Renal cortex interstitium (tissue), 11 donors: Measurements from ENCODE around the gene UPK3A. TPM values are rescaled to one million over a fixed set of nuclear protein-coding genes. Genes with fewer than 3 reads are reported as not detected.
"Not testable (repeated sequence)": the region's sequence is repeated elsewhere in the genome, so short reads cannot be mapped to it uniquely, and the experiment has no call there.

Source experiments
- DNase-seq, 11 donors: peaks; one replicate each; pipeline ENCODE4 v3.0.0-alpha.2; 2013; ENCODE audit warnings: low read depth in 9 of 11, low spot score in 4 of 11; ENCODE audit errors: extremely low read depth in 1 of 11
- polyA plus RNA-seq, 3 donors: library from polyadenylated mRNA; unstranded; fragments of 120-200 nt; gene quantifications; one replicate each; pipeline ENCODE4 v1.2.1, GENCODE V29; 2013; ENCODE audit not compliant: insufficient read length in 3 of 3

UPK3A gene
- polyA plus RNA-seq, 3 donors: 0.65 to 1.3 (median 0.95) TPM

DNA sequence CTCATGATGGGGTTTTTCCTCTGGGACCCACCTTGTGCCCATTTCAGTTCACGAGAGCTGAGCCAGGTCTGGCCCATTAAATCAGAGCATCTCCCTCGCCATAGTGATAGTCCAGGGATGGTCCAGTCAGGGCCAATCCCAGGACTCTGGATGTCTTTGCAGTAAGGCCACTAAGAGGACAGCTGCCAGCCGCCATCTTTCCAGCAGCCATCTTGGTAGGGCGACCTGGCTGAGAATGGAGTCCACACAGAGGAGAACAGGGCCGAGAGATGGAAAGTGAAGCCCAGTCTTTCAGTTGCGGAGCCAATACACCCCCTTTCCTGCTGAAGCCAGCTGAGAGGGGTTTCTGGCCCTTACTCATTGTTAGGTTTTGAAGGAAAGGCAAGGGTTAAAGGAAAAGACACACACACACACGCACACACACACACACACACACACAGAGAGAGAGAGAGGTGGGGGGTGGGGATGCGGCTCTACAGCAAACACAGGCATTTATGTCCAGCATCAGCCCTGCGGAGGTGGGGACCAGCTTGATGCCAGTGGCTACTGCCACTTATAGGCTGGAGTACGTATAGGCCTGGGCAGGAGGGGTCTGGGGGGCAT, 31.6 kb upstream of the UPK3A start:
- DNase-seq: no peak

DNA sequence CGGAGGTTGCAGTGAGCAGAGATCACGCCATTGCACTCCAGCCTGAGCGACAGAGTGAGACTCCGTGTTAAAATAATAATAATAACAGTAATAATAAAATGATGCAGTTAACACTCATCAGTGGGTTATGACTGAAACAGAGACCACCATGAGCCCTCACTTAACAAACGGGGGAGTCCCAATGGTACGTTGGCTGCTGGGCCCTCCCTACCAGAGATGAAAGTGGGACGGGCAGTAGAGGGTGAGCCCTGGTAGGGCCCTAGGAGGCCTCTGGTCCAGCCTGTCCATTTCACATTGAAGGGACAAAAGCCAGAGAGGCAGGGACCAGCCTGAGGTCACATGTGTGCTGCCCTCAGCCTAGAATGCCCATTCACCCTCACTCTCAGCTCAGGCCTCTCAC, 30.4 kb upstream of the UPK3A start:
- DNase-seq: no peak

DNA sequence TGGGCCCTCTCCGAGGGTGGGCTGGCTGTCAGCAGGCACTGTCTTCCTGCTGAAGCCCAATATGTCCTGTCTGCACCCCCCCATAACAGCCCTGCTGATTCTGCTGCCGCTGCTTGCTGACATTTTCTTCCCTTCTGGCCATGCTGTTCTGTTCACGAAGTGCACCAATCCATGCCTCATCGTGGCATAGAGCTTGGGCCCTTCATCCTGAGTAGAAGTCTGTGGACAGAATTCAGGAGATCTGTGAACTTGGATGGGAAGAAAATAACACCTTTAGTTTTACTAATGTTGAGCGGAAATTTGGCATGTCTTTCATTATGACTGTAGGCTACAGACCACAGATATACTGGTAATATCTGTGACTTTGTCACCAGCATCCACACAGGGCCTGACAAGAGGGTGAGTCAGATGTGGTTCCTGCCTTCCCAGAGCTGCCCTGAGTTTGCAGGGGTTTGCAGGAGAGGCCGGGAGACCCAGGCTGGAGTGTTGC, 29.9 kb upstream of the UPK3A start:
- no peak for DNase-seq

DNA sequence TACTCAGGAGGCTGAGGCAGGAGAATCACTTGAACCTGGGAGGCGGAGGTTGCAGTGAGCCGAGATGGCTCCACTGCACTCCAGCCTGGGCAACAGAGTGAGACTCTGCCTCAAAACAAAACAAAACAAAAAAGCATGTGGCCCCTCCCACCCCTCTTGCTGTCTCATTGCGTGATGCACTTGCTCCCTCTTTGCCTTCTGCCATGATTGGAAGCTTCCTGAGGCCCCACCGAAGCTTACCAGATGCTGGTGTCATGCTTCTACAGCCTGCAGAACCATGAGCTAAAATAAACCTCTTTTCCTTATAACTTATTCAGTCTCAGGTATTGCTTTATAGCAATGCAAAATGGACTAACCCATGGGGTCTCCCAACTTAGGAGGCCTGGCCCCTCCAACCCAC, 26.8 kb upstream of the UPK3A start:
- not testable (repeated sequence) for DNase-seq

GRCh38 chr22:45259754-45260394, 24.9 kb upstream of the UPK3A start:
- DNase-seq: no peak

DNA sequence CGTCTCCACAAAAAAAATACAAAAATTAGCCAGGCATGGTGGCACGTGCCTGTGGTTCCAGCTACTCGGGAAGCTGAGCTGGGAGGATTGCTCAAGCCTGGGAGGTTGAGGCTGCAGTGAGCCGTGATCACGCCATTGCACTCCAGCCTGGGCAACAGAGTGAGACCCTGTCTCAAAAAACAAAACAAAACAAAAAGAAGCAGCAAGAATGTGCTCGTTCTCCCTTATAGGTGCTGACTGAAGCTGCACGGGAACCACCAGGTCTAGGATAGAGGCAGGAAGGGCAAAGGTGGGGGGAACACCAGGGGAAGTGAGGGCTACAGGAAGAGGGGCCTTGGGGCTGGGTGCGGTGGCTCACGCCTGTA, 24.4 kb upstream of the UPK3A start:
- DNase-seq: not testable (repeated sequence)

DNA sequence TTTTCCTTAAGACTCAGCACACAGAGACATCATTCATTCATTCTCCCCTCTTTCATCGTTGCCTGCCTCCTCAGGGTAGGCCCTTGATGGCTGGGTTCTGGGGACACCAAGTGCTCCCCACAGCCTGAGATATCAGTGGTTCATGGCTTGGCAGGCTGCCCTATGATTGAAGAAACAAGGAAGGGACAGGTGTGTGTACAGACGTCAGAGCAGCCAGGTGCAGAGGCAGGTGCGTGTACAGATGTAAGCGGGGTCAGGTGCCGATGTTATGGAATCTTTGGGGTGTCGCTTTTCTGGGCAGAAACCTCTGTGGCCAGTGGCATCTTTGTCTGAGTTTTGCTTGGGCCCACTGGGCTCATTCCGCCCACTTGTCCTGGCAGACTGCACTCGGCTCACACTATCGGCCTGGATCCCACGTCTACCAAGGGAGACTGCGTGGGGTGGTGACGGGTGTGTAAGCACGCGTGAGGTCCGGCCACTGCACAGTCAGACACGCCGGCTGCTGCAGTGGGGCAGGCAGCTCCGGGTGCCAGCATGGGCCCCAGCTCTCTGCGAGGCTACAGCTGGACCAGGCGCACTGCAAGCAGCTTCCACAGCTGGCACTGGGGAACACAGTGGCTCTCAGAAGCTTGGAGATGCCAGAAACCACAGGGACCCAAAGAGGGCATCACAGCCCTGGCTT, 23.2 kb upstream of the UPK3A start:
- no peak for DNase-seq

GRCh38 chr22:45262195-45262930, 22.4 kb upstream of the UPK3A start:
- DNase-seq: no peak

- no peak for DNase-seq
Observed at GRCh38 chr22:45262931-45263462, 21.8 kb upstream of the UPK3A start.

GRCh38 chr22:45263463-45264269, 21.1 kb upstream of the UPK3A start:
- DNase-seq: no peak

DNA sequence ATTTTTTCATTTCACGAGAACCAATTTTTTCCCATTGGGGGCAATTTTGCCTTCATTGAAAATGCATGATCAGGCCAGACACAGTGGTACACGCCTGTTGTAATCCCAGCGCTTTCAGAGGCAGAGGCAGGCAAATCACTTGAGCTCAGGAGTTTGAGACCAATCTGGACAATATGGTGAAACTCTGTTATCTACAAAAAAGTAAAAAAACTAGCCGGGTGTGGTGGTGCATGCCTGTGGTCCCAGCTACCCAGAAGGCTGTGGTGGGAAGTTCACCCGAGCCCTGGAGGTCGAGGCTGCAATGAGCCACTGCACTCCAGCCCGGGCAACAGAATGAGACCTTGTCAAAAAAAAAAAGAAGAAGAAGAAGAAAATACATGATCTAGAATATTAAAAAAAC, 19.2 kb upstream of the UPK3A start:
- DNase-seq: no peak

DNA sequence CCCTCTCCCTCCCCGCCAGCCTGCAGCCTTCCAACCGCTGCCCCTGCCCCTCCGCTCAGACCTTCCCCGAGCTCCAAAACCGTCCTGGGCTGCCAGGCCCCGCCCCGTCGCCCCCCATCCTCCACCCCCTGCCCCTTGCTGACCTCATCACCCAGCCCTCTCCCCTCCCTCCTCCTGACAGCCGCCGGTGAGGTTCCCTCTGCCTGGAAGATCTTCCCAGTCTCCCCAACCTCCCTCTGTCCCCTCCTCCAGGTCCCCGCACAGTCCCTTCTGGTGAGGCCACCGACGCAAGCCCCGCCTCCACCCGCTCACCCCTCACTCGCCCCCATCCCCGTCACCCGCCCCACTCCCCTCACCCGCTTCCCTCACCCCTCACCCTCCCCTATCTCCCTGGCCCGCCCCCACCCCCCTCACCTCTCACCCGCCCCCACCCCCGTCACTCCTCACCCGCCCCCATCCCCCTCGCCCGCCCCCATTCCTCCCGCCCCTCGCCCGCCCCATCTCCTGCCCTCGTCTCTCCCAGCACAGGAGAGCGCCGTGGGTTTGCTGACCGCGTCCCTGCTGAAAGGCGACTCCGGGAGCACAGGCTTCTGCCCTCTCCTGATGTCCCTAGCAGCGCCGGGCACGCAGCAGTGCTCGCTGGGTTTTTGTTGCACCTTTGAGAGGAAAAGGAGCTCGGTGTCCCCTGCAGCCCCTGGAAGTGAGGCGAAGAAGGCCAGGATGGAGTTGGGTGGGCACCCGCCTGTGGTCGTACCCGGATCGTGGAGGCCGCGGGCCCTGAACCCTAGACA, 16.4 kb upstream of the UPK3A start:
- peak in 1 of 11 donors; percentile 46 for DNase-seq

DNA sequence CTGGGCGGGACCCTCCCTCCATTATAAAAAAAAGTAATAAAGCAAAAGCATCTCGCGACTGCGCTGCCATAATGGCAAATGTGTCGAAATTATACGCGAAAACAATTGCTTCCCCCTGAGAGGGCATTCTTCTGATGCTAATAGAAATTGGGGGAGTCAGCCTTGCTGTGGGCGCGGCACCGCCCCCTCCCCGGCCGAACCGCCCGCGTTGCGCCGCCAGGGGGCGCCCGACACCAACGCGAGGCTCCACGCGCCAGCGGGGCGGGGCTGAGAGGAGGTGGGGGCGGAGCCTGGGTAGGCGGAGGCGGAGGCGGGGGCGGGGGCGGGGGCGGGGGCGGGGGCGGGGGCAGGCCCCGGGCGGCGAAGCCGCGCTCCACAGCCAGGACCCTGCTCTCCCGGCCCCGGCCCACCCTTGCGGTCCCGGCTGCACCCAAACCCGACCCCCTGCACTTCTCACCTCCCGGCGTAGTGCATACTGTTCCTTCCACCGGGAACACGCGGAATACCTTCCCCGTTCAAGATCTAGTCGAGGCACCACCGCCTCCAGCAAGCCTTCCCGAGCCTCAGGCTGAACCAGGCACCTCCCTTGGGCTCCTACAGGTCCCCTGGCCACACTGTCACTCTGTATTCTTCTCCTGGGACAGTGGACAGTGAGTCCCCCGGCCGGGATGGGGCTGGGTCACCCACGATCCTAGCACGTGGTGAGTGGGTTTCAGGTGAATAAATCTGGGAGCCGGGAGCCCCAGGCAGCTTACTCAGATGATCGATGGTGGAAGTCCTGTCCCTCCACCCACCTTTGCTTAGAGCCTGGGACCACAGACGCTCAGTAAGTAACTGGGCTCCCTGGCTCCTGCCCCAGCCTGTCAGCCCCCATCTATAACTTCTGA, 15.5 kb upstream of the UPK3A start:
- DNase-seq: peak in 6 of 11 donors; percentile 40 to 85 (median 78)

DNA sequence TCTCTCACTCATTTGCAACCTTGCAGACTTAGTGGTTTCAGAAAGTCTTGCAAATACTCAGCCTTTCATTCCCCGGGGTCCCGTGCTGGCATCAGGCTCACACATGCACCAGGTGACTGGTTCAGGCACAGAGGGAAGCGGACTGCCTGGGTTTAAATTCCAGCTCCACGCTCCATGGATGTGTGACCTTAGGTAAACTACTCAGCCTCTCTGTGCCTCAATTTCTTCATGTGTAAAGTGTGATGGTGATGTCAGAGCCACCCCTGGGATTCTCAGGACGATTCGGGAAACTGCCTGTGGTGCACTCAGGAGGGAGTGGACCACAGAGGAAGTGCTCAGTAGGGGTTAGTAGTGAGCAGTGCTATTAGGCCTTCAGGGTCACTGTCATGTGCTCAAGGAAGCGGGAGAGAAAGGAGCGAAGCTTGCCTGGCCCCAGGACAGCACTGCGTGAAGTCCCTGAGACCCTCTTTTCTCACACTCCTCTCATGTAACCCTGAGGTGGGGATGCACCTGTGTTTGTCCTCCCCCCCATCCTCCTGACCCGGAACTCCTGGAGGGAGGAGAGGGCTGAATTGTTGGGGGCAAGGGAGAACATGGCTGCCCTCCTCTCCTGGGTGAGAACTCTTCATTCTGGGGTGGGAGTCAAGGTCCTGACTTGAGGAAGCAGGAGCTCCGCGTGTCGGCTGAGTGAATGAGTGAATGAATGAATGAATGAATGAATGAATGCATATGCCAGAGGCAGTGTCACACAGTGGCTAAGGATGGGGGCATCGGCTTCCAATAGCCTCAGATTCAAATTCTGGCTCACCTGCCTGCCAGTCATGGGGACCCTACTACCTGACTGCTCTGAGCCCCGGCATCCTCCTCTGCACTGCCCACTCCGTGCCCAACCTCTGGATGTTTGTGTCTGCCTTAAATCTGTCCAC, 14.4 kb upstream of the UPK3A start:
- DNase-seq: no peak

DNA sequence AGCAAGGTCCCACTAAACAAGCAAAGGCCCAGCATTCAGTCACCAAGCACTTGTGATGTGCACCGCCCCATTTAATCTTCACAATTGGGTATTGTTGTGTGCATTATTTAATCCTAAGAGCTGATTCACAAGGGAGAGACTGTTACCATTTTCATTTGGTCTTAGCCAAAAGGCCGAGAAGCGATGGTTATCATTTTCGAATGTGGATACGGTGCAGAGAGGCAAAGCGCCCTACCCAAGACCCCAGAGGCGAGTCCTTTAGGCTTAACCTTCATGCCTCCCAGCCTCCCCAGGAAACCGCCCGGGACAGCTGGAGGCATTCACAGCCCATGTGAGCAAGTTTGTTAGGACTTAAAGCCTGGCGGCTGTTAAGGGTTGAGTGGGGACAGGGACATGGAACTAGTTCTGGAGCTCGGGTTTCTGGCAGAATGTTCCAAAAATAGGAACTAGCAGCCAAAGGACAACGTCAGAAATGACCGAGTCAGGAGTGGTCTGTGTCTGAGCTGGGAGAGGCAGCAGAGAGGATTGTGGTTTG, 13.0 kb upstream of the UPK3A start:
- DNase-seq: peak in 4 of 11 donors; percentile 61 to 70 (median 64)

- no peak for DNase-seq
Observed at GRCh38 chr22:45272498-45272897, 12.3 kb upstream of the UPK3A start.
